Right atrium auricular region (tissue), 2 donors: ENCODE data around the gene RPA3. TPM values are rescaled to one million over a fixed set of nuclear protein-coding genes. Genes with fewer than 3 reads are reported as not detected.

Source experiments
- DNase-seq: peaks from one replicate; pipeline ENCODE4 v3.0.0-alpha.2; 2019; ENCODE audit warnings: low spot score
- H3K27ac ChIP-seq, 2 donors: fragments of 200-600 bp; sonication (generic); 1 replicate in 1 of 2; 2 replicates in 1 of 2; pipeline ENCODE4 v1.5.1; 2016 to 2019
- H3K27me3 ChIP-seq, 2 donors: fragments of 200-600 bp; sonication (generic); one replicate each; pipeline versions ENCODE4 v1.5.1 to v1.6.0; 2017 to 2019
- H3K36me3 ChIP-seq: fragments of 200-600 bp; sonication (generic); one replicate; pipeline ENCODE4 v1.5.1; 2016
- H3K4me1 ChIP-seq, 2 donors: fragments of 200-600 bp; sonication (generic); one replicate each; pipeline versions ENCODE4 v1.5.1 to v1.6.0; 2017 to 2019
- H3K4me3 ChIP-seq, 2 donors: fragments of 200-600 bp; sonication (generic); 1 replicate in 1 of 2; 2 replicates in 1 of 2; pipeline ENCODE4 v1.5.1; 2017 to 2019; ENCODE audit warnings: mild to moderate bottlenecking in 1 of 2, moderate library complexity in 1 of 2
- H3K9me3 ChIP-seq, 2 donors: fragments of 200-600 bp; sonication (generic); one replicate each; pipeline ENCODE4 v1.5.1; 2019
- CTCF ChIP-seq, 2 donors: fragments of 200-600 bp; sonication (generic); IDR thresholded peaks; one replicate each; pipeline ENCODE4 v1.5.1; 2019; ENCODE audit warnings: antibody characterized with exemption in 2 of 2
- total RNA-seq, 2 donors: library from RNA; depleted of rRNA; stranded (reverse); fragments of >200 nt; gene quantifications; one replicate each; pipeline ENCODE4 v1.1.0, GENCODE V29; 2016

RPA3 gene
- total RNA-seq, 2 donors from 2014 or later: 15.6 to 18.0 TPM

- no peak for TF ChIP-seq CTCF (IDR thresholded peaks at IDR 0.05)
- Histone ChIP-seq H3K27ac (peak overlapping the region in 1 of 2 donors; percentile 11), H3K9me3 (no peaks in the 10 kb centered on the region), H3K36me3 (no peaks in the 10 kb centered on the region), H3K4me1 (peaks cover 0 to 8% of the 10 kb centered on the region in 2 donors), H3K4me3 (no peak overlapping the region), H3K27me3 (no peaks in the 10 kb centered on the region)
- no peak for DNase-seq
Observed at GRCh38 chr7:7732621-7733281, 14.3 kb upstream of the RPA3 start.

DNA sequence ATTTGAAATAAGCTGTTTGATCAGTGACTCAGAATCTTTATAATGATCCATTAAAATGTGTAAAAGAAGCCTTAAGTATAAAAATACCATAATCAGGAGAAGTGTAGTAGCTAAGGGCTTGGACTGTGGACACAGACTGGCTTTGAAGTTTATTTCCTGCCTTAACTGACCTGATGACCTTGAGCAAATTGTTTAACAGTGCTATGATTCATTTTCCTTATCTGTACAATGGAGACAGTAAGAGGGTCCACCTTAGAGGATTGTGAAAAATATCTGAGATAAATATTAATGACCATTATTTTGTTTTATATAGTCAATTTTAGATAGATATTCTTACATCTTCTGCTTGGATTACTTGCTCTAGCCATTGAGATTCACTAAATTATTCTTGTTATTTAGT is 13.3 kb upstream of the RPA3 start:
- DNase-seq: no peak
- Histone ChIP-seq H3K9me3 (no peaks in the 10 kb centered on the region), H3K27me3 (no peaks in the 10 kb centered on the region), H3K4me1 (peaks cover 0 to 8% of the 10 kb centered on the region in 2 donors), H3K27ac (peak overlapping the region in 1 of 2 donors; percentile 11), H3K36me3 (no peaks in the 10 kb centered on the region), H3K4me3 (no peak overlapping the region)
- TF ChIP-seq CTCF (IDR thresholded peaks at IDR 0.05): no peak

DNA sequence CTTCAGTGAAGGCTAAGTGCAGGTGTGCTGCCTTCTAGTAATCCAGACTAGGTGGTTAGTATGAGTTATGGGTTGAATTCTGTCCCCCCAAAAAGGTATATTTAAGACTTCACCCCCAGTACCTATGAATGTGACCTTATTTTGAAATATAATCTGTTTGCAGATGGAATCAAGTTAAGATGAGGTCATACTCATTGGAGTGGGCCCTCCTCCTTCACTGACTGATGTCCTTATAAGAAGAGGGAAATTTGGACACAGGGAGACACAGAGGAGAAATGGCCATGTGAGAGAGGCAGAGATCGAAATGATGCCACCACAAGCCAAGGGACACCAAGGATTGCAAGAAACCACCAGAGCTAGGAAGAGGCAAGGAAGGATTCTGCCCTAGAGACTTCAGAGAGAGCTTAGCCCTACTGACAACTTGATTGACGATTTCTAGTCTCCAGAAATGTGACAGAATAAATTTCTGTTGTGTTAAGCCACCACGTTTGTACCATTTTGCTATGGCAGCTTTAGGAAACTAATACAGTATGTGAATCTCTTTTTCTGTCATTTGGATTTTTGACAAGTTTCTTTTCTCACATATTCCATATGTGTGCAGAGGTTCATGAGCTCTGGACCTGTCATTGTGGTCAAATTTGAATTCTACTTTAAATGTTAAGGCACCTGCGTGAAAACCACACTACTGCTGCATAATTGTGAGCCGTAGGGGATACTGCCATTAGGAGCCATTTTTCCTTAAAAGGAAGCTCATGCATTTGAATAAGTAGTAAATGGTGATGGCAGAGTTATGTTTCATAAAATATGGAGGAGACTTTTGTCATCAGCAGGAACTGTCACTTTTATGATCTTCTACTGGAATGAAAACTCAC is 2.6 kb upstream of the RPA3 start:
- Histone ChIP-seq H3K4me1 (peaks cover 0 to 10% of the 10 kb centered on the region in 2 donors), H3K27me3 (no peaks in the 10 kb centered on the region), H3K27ac (no peak overlapping the region), H3K9me3 (no peaks in the 10 kb centered on the region), H3K4me3 (no peak overlapping the region), H3K36me3 (no peaks in the 10 kb centered on the region)
- DNase-seq: no peak
- TF ChIP-seq CTCF (IDR thresholded peaks at IDR 0.05): no peak

DNA sequence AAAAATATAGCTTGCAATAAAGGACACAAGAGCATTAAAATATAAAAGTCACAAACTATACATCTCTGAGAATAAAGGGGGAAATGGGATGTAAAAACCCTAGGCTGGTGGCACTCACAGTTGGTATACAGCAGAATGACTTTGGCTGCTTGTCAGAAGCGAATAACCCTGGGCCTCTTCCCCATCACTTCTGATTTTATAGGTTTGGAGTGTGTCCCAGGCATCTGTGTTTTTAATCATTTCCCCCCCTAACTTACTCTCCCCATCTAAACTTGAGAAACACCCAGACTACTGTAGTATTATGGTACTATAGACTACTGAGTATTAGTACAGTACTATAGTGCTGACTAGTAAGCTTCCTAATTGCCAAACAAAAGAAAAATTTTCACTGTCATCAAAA is 1.8 kb upstream of the RPA3 start:
- Histone ChIP-seq H3K27me3 (no peaks in the 10 kb centered on the region), H3K36me3 (no peaks in the 10 kb centered on the region), H3K4me1 (peaks cover 0 to 3% of the 10 kb centered on the region in 2 donors), H3K4me3 (no peak overlapping the region), H3K27ac (no peak overlapping the region), H3K9me3 (no peaks in the 10 kb centered on the region)
- no peak for TF ChIP-seq CTCF (IDR thresholded peaks at IDR 0.05)
- no peak for DNase-seq

GRCh38 chr7:7719236-7719635 is 829 bp upstream of the RPA3 start:
- H3K4me3 ChIP-seq: no peak overlapping the region
- no peaks in the 10 kb centered on the region for H3K36me3 ChIP-seq
- H3K9me3 ChIP-seq: no peaks in the 10 kb centered on the region
- H3K27ac ChIP-seq: no peak overlapping the region
- TF ChIP-seq CTCF (IDR thresholded peaks at IDR 0.05): no peak
- no peak for DNase-seq
- H3K27me3 ChIP-seq: no peaks in the 10 kb centered on the region
- no peaks in the 10 kb centered on the region for H3K4me1 ChIP-seq
